Nephron (organoid): ENCODE results near the gene TSFM.

ENCODE experiments used
- H3K27ac Mint-ChIP-seq, 3 experiments: 2 replicates each; pipeline ENCODE4 v1.8.0; 2020; ENCODE audit warnings: mixed read lengths in 3 of 3, mild to moderate bottlenecking in 2 of 3, moderate library complexity in 1 of 3
- H3K27me3 Mint-ChIP-seq: 2 replicates; pipeline ENCODE4 v1.8.0; 2021; ENCODE audit warnings: low read depth, mild to moderate bottlenecking, moderate library complexity, mixed read lengths
- H3K36me3 Mint-ChIP-seq: 2 replicates; pipeline ENCODE4 v1.8.0; 2020; ENCODE audit warnings: low read depth, mixed read lengths
- H3K4me1 Mint-ChIP-seq: 2 replicates; pipeline ENCODE4 v1.8.0; 2020; ENCODE audit warnings: mixed read lengths
- H3K4me3 Mint-ChIP-seq, 3 experiments: 2 replicates each; pipeline ENCODE4 v1.8.0; 2020; ENCODE audit warnings: mild to moderate bottlenecking in 3 of 3, mixed read lengths in 3 of 3, moderate library complexity in 2 of 3
- H3K9me3 Mint-ChIP-seq: 2 replicates; pipeline ENCODE4 v1.8.0; 2020; ENCODE audit warnings: mixed read lengths
- TF ChIP-seq, protein P1 (sequence below), 3 experiments: fragments of 200-600 bp; sonication (generic); IDR thresholded peaks; one replicate each; pipeline ENCODE4 v1.5.0; 2021; ENCODE audit warnings: antibody characterized with exemption in 3 of 3; ENCODE audit not compliant: unreplicated experiment in 3 of 3

TSFM gene

GRCh38 chr12:57821474-57822214 is 39.1 kb downstream of the TSFM start:
- Mint-ChIP-seq H3K4me3 (no peak overlapping the region), H3K4me1 (peaks cover 17% of the 10 kb centered on the region), H3K36me3 (peaks cover 78% of the 10 kb centered on the region), H3K9me3 (no peaks in the 10 kb centered on the region), H3K27ac (no peak overlapping the region), H3K27me3 (no peaks in the 10 kb centered on the region)
- TF ChIP-seq, protein P1, sequence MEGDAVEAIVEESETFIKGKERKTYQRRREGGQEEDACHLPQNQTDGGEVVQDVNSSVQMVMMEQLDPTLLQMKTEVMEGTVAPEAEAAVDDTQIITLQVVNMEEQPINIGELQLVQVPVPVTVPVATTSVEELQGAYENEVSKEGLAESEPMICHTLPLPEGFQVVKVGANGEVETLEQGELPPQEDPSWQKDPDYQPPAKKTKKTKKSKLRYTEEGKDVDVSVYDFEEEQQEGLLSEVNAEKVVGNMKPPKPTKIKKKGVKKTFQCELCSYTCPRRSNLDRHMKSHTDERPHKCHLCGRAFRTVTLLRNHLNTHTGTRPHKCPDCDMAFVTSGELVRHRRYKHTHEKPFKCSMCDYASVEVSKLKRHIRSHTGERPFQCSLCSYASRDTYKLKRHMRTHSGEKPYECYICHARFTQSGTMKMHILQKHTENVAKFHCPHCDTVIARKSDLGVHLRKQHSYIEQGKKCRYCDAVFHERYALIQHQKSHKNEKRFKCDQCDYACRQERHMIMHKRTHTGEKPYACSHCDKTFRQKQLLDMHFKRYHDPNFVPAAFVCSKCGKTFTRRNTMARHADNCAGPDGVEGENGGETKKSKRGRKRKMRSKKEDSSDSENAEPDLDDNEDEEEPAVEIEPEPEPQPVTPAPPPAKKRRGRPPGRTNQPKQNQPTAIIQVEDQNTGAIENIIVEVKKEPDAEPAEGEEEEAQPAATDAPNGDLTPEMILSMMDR (IDR thresholded peaks at IDR 0.05; ENCODE audit: unreplicated experiment in 3 of 3), result no peak

GRCh38 chr12:57822392-57823130 is 40.0 kb downstream of the TSFM start:
- TF ChIP-seq, protein P1 (IDR thresholded peaks at IDR 0.05; ENCODE audit: unreplicated experiment in 3 of 3), result no peak
- H3K36me3 Mint-ChIP-seq, result peaks cover 85% of the 10 kb centered on the region
- H3K9me3 Mint-ChIP-seq, result no peaks in the 10 kb centered on the region
- H3K4me1 Mint-ChIP-seq, result peaks cover 10% of the 10 kb centered on the region
- H3K27me3 Mint-ChIP-seq, result no peaks in the 10 kb centered on the region
- H3K4me3 Mint-ChIP-seq, result no peak overlapping the region
- no peak overlapping the region for H3K27ac Mint-ChIP-seq

GRCh38 chr12:57823131-57823907 is 40.7 kb downstream of the TSFM start:
- TF ChIP-seq, protein P1 (IDR thresholded peaks at IDR 0.05; ENCODE audit: unreplicated experiment in 3 of 3), result no peak
- Mint-ChIP-seq H3K9me3 (no peaks in the 10 kb centered on the region), H3K4me3 (no peak overlapping the region), H3K27me3 (no peaks in the 10 kb centered on the region), H3K36me3 (peaks cover 85% of the 10 kb centered on the region), H3K27ac (no peak overlapping the region), H3K4me1 (peaks cover 8% of the 10 kb centered on the region)

DNA sequence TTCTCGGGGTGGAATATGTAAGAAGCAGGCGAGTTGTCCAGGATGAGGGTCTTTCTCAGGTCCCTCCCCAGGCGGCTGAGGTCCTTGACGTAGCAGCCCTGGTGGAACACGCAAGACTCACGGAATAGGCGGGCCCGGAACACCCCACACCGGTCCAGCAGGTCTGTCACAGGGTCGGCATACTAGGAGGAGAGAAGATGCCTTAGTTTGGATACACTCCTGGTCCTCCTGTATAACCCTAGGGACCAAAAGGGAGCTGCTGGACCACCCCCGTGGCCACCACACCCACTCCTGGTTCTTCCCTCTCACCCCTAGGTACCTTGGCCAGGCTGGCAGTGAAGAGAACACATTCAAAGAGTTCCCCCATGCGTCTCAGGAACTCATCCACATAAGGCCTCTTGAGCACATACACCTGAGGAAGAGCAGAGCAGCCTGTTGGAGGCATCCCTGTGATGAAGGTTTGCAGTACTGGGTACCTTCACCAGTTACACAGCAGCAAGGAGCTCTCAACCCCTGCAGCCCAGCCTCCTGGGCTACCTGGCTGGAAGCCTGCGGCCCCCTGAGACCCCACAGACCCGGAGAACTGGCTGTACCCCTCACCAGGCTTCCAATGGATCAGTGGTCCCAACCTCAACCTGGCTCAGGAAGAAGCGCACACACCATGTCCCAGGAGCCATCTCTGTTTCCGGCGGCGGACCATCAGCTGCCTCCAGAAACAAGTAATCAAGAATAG is 41.5 kb downstream of the TSFM start:
- Mint-ChIP-seq H3K27me3 (no peaks in the 10 kb centered on the region), H3K4me1 (peaks cover 3% of the 10 kb centered on the region), H3K4me3 (no peak overlapping the region), H3K27ac (no peak overlapping the region), H3K36me3 (peaks cover 84% of the 10 kb centered on the region), H3K9me3 (no peaks in the 10 kb centered on the region)
- TF ChIP-seq, protein P1 (IDR thresholded peaks at IDR 0.05; ENCODE audit: unreplicated experiment in 3 of 3), result no peak

DNA sequence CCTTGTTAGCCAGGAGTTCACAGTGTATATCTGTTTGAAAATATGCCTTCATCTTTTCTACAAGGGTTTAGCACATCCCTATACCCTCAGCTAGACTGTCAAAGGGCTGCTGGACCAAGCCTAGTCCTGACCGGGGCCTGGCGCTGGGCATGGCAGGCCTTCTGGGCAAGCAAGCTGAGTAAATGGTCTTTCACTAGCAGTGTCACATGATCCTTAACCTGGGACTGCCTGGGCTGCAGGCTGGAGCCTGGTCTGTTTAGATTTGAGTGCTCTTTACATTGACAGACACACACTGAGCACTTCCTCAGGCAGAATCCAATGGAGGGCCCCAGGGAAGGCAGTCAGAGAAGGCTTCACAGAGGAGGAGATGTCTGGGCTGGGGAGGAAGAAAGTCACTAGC is 42.9 kb downstream of the TSFM start:
- H3K4me3 Mint-ChIP-seq, result no peak overlapping the region
- H3K36me3 Mint-ChIP-seq, result peaks cover 81% of the 10 kb centered on the region
- H3K4me1 Mint-ChIP-seq, result peaks cover 11% of the 10 kb centered on the region
- H3K27ac Mint-ChIP-seq, result no peak overlapping the region
- no peaks in the 10 kb centered on the region for H3K27me3 Mint-ChIP-seq
- TF ChIP-seq, protein P1 (IDR thresholded peaks at IDR 0.05; ENCODE audit: unreplicated experiment in 3 of 3), result no peak
- no peaks in the 10 kb centered on the region for H3K9me3 Mint-ChIP-seq
